Adipocyte (in vitro differentiated cells): Measurements from ENCODE around the gene HSPA9.

Source experiments
- DNase-seq: peaks from one replicate; pipeline ENCODE4 v3.0.0-alpha.2; 2015; ENCODE audit warnings: low read depth
- H3K27me3 ChIP-seq: replicated peaks from 2 replicates; pipeline ENCODE4 v1.7.0; 2013; ENCODE audit warnings: mild to moderate bottlenecking, low read length, moderate library complexity; ENCODE audit not compliant: control insufficient read depth, insufficient read depth
- H3K36me3 ChIP-seq: 2 replicates; pipeline ENCODE4 v1.7.0; 2013; ENCODE audit warnings: low read length, mild to moderate bottlenecking, moderate library complexity; ENCODE audit not compliant: control insufficient read depth, insufficient read depth, severe bottlenecking
- H3K4me1 ChIP-seq: 2 replicates; pipeline ENCODE4 v1.7.0; 2013; ENCODE audit warnings: mild to moderate bottlenecking, low read length, moderate library complexity; ENCODE audit not compliant: control insufficient read depth, insufficient read depth
- H3K4me3 ChIP-seq: 2 replicates; pipeline ENCODE4 v1.7.0; 2013; ENCODE audit warnings: mild to moderate bottlenecking, low read length, moderate library complexity
- H3K9ac ChIP-seq: 2 replicates; pipeline ENCODE4 v1.7.0; 2013; ENCODE audit warnings: mild to moderate bottlenecking, low read length, moderate library complexity
- H3K9me3 ChIP-seq: 2 replicates; pipeline ENCODE4 v1.7.0; 2013; ENCODE audit warnings: mild to moderate bottlenecking, low read length, moderate library complexity; ENCODE audit not compliant: control insufficient read depth

HSPA9 gene

DNA sequence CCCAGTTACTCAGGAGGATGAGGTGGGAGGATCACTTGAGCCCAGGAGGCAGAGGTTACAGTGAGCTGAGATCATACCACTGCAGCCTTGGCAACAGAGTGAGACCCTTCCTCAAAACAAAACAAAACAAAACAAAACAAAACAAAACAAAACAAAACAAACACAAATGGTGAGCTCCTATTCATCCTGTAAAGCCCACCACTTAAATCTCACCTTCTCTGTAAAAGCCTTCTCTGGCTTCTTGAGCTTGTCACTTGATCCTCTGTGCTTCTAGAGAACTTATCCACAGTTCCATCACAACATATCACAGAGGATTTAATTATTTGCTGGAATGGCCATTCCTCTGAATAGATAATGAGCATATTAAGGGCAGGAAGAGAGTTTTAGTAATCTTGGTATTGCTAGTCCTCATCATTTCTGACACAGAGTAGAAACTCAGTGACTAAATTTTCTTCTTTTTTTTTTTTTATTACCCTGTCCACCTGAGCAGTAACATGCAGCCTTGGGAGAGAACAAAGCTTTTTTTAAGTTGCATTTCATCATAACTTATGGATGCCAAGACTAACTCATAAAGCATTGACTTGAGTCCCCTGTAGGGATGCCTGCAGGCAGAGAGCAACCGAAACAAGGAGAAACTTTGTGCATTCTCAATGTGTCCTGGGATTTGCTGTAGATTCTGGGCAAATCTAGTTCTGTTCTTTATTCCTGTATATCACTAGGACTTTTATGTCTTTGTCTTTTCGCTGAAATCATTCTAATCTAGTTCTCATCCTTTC lies 13.0 kb upstream of the HSPA9 start:
- no peak overlapping the region for H3K9ac ChIP-seq
- H3K9me3 ChIP-seq = no peaks in the 10 kb centered on the region
- H3K4me1 ChIP-seq = no peaks in the 10 kb centered on the region
- H3K27me3 ChIP-seq = no peaks in the 10 kb centered on the region
- no peaks in the 10 kb centered on the region for H3K36me3 ChIP-seq
- no peak overlapping the region for H3K4me3 ChIP-seq
- DNase-seq = no peak

DNA sequence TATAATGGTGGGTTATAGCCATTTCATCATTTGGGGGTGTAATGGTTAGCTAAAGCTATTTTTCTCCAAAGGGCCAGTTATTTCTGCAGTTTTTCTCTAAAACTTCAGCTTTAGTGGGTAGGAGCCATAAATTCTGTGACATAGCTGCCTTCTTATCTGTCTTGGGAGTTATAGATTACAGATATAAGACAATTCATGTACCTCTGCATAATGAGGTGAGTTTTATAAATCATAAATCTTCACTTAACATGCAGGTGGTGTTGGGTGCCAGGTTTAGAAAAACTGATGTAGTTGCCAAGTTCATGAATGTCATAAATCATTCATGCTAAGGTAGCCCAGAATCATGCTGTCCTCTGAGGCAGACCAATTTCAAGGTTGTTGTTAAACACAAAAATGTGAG lies 10.0 kb upstream of the HSPA9 start:
- Histone ChIP-seq H3K9ac (no peak overlapping the region), H3K9me3 (no peaks in the 10 kb centered on the region), H3K4me3 (no peak overlapping the region), H3K36me3 (no peaks in the 10 kb centered on the region), H3K4me1 (peaks cover 8% of the 10 kb centered on the region), H3K27me3 (no peaks in the 10 kb centered on the region)
- no peak for DNase-seq

DNA sequence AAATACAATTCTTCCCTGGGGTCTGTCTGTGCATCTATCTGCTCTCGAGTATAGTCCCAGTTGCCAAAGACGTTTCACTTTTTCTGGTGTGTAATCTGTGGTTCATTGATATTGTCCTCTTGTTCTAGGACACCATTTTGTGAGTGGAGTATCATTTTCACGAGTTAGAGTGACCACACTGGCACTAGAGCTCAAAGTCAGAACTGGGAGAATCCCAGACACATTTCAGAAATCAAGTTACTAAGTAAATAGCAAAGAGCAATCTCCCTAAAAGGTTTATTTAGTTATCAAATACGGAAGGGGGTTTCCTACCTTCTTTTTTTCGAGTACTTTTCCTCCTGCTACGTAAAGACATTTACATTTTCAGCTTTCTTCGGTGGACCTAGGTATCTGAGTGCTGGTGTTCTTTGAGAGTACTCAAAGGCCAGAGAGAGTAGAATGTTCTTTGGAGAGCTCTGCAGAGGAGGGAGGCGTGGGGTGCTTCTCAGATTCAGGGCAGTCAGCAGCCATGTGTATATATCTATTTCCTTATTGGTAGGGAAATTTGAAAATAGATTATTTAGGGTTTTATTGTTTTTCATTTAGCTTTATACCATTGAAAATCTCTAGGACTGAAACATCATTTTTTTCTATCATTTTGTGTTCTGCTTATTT lies 8.9 kb upstream of the HSPA9 start:
- DNase-seq = no peak
- no peaks in the 10 kb centered on the region for H3K27me3 ChIP-seq
- peaks cover 12% of the 10 kb centered on the region for H3K4me1 ChIP-seq
- no peak overlapping the region for H3K4me3 ChIP-seq
- H3K9me3 ChIP-seq = no peaks in the 10 kb centered on the region
- no peaks in the 10 kb centered on the region for H3K36me3 ChIP-seq
- no peak overlapping the region for H3K9ac ChIP-seq

DNA sequence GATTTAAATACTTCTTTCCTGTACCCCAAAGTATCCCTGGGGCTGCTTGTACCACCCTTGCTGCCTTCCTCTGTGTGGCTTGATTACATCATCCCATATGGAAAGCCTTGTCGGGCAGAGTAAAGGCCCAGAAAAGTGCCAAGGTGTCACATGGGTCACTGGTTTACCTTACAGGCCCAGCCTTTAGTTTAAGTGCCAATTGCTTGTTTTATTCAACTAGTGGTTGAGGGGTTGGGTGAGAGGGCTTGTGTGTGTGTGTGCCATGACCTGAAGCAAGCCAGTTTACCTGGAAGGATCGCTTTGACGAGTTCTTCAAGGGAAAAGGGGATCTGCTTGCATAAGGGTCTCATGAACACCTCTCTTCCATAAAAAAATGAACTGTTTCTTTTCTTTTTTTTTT lies 7.8 kb upstream of the HSPA9 start:
- H3K9ac ChIP-seq = no peak overlapping the region
- peaks cover 12% of the 10 kb centered on the region for H3K4me1 ChIP-seq
- H3K9me3 ChIP-seq = no peaks in the 10 kb centered on the region
- no peaks in the 10 kb centered on the region for H3K27me3 ChIP-seq
- no peaks in the 10 kb centered on the region for H3K36me3 ChIP-seq
- H3K4me3 ChIP-seq = no peak overlapping the region
- DNase-seq = no peak

DNA sequence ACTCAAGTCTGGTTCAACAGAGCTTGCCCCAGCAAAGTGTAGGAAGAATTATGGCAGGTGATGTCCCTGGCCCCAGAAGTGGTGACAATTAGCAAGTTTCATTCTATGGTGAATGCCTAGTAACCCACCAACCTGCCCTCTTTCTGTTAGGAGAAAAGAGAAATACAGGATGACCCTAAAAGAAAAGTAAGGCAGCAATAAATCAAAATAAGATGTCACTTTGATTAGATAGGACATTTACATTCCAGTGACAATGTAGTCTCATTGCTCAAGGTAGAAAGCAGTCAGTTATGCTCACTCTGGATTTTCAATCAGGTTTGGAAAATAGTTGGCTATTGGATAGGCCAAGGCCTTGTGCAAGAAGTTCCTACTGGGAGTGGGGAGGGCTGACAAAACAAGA lies 5.6 kb upstream of the HSPA9 start:
- no peaks in the 10 kb centered on the region for H3K27me3 ChIP-seq
- no peak for DNase-seq

DNA sequence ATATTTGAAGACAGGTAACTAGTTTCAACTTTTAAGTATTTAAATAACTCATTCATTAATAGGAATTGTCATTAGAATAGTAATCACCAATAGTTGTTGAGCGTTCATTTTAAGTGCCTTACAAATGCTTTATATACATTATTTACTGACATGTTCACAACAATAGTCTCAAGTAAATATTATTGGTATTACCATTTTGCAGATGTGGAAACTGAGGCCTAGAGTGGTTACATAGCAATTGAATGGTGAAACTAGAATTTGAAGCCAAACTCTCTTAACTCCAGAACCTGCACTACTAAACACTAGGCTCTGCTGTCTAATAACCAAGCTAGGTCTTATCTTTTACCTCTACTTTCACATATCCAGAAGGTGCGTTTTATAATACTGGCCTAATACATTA lies 4.8 kb upstream of the HSPA9 start:
- DNase-seq = no peak

More for the DNA sequence above, 5.6 kb upstream of the HSPA9 start:
- no peak overlapping the region for H3K4me3 ChIP-seq
- H3K9ac ChIP-seq = no peak overlapping the region
- peaks cover 15% of the 10 kb centered on the region for H3K4me1 ChIP-seq
- no peaks in the 10 kb centered on the region for H3K36me3 ChIP-seq
- H3K9me3 ChIP-seq = no peaks in the 10 kb centered on the region

DNA sequence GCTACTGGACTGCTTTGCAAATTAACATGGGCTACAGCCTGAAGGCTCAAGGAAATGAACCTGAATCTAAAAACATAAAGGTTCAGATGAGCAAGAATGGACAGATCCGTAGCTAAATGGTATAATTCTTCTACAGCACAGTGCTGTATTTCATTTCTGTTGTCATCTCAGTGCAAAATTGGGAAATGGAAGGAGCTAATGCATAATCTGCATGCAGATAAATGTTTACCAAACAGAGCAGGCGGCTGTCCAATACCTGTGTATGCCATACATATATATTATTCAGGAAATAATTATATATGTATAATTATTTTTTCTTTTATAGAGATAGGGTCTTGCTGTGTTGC lies 4.3 kb upstream of the HSPA9 start:
- H3K4me3 ChIP-seq = no peak overlapping the region
- H3K9me3 ChIP-seq = no peaks in the 10 kb centered on the region
- no peaks in the 10 kb centered on the region for H3K36me3 ChIP-seq
- peaks cover 15% of the 10 kb centered on the region for H3K4me1 ChIP-seq
- H3K27me3 ChIP-seq = no peaks in the 10 kb centered on the region
- DNase-seq = no peak
- H3K9ac ChIP-seq = peak overlapping the region; percentile 50

More for the DNA sequence above, 4.8 kb upstream of the HSPA9 start:
- no peaks in the 10 kb centered on the region for H3K9me3 ChIP-seq
- H3K4me3 ChIP-seq = no peak overlapping the region
- peaks cover 15% of the 10 kb centered on the region for H3K4me1 ChIP-seq
- no peaks in the 10 kb centered on the region for H3K27me3 ChIP-seq
- no peaks in the 10 kb centered on the region for H3K36me3 ChIP-seq
- H3K9ac ChIP-seq = no peak overlapping the region

DNA sequence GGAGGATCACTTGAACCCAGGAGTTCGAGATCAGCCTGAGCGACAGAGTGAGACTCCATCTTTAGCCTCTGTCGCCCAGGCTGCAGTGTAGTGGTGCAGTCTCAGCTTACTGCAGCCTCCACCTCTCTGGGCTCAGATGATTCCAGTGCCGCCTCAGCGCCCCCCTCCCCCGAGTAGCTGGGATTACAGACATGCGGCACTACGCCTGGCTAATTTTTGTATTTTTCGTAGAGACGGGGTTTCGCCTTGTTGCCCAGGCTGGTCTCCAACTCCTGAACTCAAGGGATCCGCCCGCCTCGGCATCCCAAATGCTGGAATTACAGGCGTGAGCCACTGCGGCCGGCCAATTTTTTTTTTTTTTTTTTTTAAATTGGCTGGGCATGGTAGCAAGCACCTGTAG lies 2.3 kb upstream of the HSPA9 start:
- Histone ChIP-seq H3K4me3 (no peak overlapping the region), H3K27me3 (no peaks in the 10 kb centered on the region), H3K4me1 (peaks cover 25% of the 10 kb centered on the region), H3K9ac (no peak overlapping the region), H3K9me3 (no peaks in the 10 kb centered on the region), H3K36me3 (peaks cover 13% of the 10 kb centered on the region)
- no peak for DNase-seq

DNA sequence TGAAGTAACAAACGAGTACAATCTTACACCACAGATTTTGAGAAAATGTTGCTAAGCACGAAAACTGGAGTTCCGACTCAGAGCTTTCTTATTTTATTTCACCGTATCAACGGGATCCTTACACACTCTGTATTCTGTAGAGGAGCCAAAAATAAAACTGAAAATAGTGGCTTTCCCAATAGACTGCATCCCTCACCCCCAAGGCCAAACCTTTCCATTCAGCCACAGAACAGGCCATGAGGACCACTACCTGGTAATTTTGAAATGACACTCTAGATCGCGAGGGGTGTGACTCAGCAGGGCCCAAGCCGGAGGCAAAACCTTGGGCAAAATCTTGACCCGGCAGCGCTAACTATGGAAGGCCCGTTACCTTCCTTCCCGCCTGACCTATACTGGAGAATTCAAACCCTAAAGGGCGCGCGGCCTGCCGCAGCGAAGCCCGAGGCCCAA lies 432 bp downstream of the HSPA9 start:
- Histone ChIP-seq H3K4me3 (peak overlapping the region; percentile 98), H3K36me3 (peaks cover 40% of the 10 kb centered on the region), H3K27me3 (no peaks in the 10 kb centered on the region), H3K4me1 (peaks cover 29% of the 10 kb centered on the region), H3K9me3 (no peaks in the 10 kb centered on the region), H3K9ac (peak overlapping the region; percentile 100)
- peak; percentile 64 for DNase-seq

DNA sequence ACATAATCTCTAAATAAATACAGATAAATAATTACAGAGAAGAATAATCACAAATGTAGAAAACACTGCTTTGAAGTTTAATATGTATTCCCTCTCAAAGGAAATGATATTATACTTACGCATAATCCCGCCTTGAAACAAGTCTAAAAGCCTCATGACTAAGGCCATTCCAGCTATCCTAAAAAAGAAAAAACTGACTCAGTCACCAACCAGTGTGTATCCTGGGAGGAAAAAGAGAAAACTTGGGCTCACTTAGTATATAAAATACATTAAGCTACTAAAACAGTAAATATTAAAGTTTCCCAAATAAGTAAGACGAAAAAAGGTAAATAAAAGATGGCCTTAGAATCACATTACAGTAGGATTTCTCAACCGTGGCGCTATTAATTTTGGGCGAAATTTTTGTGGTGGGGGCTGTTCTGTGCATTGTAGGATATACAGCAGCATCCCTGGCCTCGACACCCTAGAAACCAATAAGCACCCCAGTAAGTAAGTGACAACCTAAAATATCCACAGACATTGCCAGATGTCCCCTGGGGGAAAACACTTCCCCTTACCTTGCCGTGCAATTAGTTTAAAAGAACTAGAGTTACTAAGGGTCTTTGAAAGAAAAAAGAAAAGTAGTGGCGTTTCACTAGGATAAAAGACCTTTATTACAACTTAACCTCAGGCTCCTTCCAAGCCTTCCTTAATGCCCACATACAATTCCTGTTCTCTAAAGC lies 1.1 kb downstream of the HSPA9 start:
- peak overlapping the region; percentile 98 for H3K4me3 ChIP-seq
- H3K4me1 ChIP-seq = peaks cover 31% of the 10 kb centered on the region
- no peaks in the 10 kb centered on the region for H3K27me3 ChIP-seq
- H3K9me3 ChIP-seq = no peaks in the 10 kb centered on the region
- H3K36me3 ChIP-seq = peaks cover 47% of the 10 kb centered on the region
- H3K9ac ChIP-seq = peak overlapping the region; percentile 100
- DNase-seq = peak; percentile 34

DNA sequence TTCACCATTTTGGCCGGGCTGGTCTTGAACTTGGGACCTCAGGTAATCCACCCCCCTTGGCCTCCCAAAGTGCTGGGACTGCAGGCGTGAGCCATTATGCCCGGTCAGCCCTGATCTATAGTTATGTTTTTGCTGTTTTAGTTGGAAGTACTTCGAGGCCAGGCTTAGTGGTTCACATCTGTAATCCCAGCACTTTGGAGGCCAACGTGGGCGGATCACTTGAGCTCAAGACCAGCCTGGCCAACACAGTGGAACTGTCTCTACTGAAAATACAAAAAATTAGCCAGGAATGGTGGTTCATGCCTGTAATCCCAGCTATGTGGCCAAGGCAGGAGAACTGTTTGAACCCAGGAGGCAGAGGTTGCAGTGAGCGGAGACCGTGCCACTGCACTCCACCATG lies 2.0 kb downstream of the HSPA9 start:
- H3K36me3 ChIP-seq = peaks cover 56% of the 10 kb centered on the region
- peak overlapping the region; percentile 98 for H3K4me3 ChIP-seq

More for the DNA sequence above, 2.0 kb downstream of the HSPA9 start:
- Histone ChIP-seq H3K9ac (no peak overlapping the region), H3K4me1 (peaks cover 40% of the 10 kb centered on the region), H3K9me3 (no peaks in the 10 kb centered on the region), H3K27me3 (no peaks in the 10 kb centered on the region)
- DNase-seq = no peak
